ENCODE measurements around the gene BTRC. TPM values are rescaled to one million over a fixed set of nuclear protein-coding genes. Genes with fewer than 3 reads are reported as not detected.

The BTRC gene
- total and polyA plus RNA-seq, 2 donors from 2014 or later: 6.7 to 18.0 TPM

- Histone ChIP-seq H3K36me3 (ENCODE audit: control insufficient read depth in 2 of 3, insufficient read depth in 3 of 3, low read length in 3 of 3) (no peaks in the 10 kb centered on the region), H3K4me1 (ENCODE audit: control insufficient read depth in 2 of 3, insufficient read depth in 2 of 3, low read depth in 1 of 3, low read length in 3 of 3) (peaks cover 0 to 2% (median 0%) of the 10 kb centered on the region in 3 donors), H3K27ac (ENCODE audit: low read depth in 2 of 2, low read length in 2 of 2) (no peak overlapping the region), H3K4me3 (ENCODE audit: low read length in 3 of 3) (no peak overlapping the region), H3K9me3 (ENCODE audit: control insufficient read depth in 2 of 3, insufficient read depth in 1 of 3, low read length in 3 of 3) (no peaks in the 10 kb centered on the region), H3K27me3 (ENCODE audit: control insufficient read depth, insufficient read depth, low read length) (no peaks in the 10 kb centered on the region), H3K9ac (ENCODE audit: low read length in 3 of 3) (no peak overlapping the region)
- TF ChIP-seq CTCF (IDR thresholded peaks at IDR 0.05; ENCODE audit: borderline replicate concordance, extremely low read depth, insufficient read depth): peak; percentile 61
- FAIRE-seq (no peak), DNase-seq (peak in 4 of 5 donors; percentile 44 to 82 (median 66))
- intact Hi-C loops (cut with DNase I): no loop called here
Measured at GRCh38 chr10:101441541-101442455, 87.8 kb downstream of the BTRC start.

- Histone ChIP-seq H3K9me3 (ENCODE audit: control insufficient read depth in 2 of 3, insufficient read depth in 1 of 3, low read length in 3 of 3) (no peaks in the 10 kb centered on the region), H3K27me3 (ENCODE audit: control insufficient read depth, insufficient read depth, low read length) (no peaks in the 10 kb centered on the region), H3K4me3 (ENCODE audit: low read length in 3 of 3) (no peak overlapping the region), H3K36me3 (ENCODE audit: control insufficient read depth in 2 of 3, insufficient read depth in 3 of 3, low read length in 3 of 3) (no peaks in the 10 kb centered on the region), H3K4me1 (ENCODE audit: control insufficient read depth in 2 of 3, insufficient read depth in 2 of 3, low read depth in 1 of 3, low read length in 3 of 3) (peaks cover 0 to 2% (median 0%) of the 10 kb centered on the region in 3 donors), H3K9ac (ENCODE audit: low read length in 3 of 3) (no peak overlapping the region), H3K27ac (ENCODE audit: low read depth in 2 of 2, low read length in 2 of 2) (no peak overlapping the region)
- intact Hi-C loops (cut with DNase I): no loop called here
- DNase-seq: no peak
- TF ChIP-seq CTCF (IDR thresholded peaks at IDR 0.05; ENCODE audit: borderline replicate concordance, extremely low read depth, insufficient read depth): no peak
- FAIRE-seq: peak; percentile 77
Measured at GRCh38 chr10:101442456-101442800, 88.5 kb downstream of the BTRC start.

- Histone ChIP-seq H3K27me3 (ENCODE audit: control insufficient read depth, insufficient read depth, low read length) (no peaks in the 10 kb centered on the region), H3K36me3 (ENCODE audit: control insufficient read depth in 2 of 3, insufficient read depth in 3 of 3, low read length in 3 of 3) (no peaks in the 10 kb centered on the region), H3K4me1 (ENCODE audit: control insufficient read depth in 2 of 3, insufficient read depth in 2 of 3, low read depth in 1 of 3, low read length in 3 of 3) (peaks cover 0 to 2% (median 0%) of the 10 kb centered on the region in 3 donors), H3K4me3 (ENCODE audit: low read length in 3 of 3) (no peak overlapping the region), H3K9me3 (ENCODE audit: control insufficient read depth in 2 of 3, insufficient read depth in 1 of 3, low read length in 3 of 3) (no peaks in the 10 kb centered on the region), H3K27ac (ENCODE audit: low read depth in 2 of 2, low read length in 2 of 2) (no peak overlapping the region), H3K9ac (ENCODE audit: low read length in 3 of 3) (no peak overlapping the region)
- intact Hi-C loops (cut with DNase I): no loop called here
- no peak for TF ChIP-seq CTCF (IDR thresholded peaks at IDR 0.05; ENCODE audit: borderline replicate concordance, extremely low read depth, insufficient read depth)
- no peak for DNase-seq
- no peak for FAIRE-seq
Measured at GRCh38 chr10:101444058-101444898, 90.3 kb downstream of the BTRC start.

Data from kidney (tissue), 14 donors.